ENCODE measurements around the gene STAC3.

GRCh38 chr12:57201631-57202030 is 49.4 kb downstream of the STAC3 start:
- TF ChIP-seq CTCF (conservative IDR thresholded peaks at IDR 0.05 in 1 of 2, IDR thresholded peaks at IDR 0.05 in 1 of 2; ENCODE audit: low read depth in 1 of 2, low read length in 2 of 2) (no peak), EZH2 (IDR thresholded peaks at IDR 0.05; ENCODE audit: low read length, missing control alignments) (no peak)
